NB4 (cell line): ENCODE data around the gene SUSD2.

Experiments used
- MYC ChIP-seq: IDR thresholded peaks from 2 replicates; pipeline ENCODE4 v1.6.1; 2011; ENCODE audit warnings: low read depth, low read length
- POLR2A ChIP-seq: IDR thresholded peaks from 2 replicates; pipeline ENCODE4 v1.6.1; 2011; ENCODE audit warnings: mild to moderate bottlenecking; ENCODE audit not compliant: insufficient read length; ENCODE audit errors: extremely low read depth
- TF ChIP-seq, protein P1 (sequence below): IDR thresholded peaks from one replicate; pipeline ENCODE4 v1.5.1; 2012; ENCODE audit warnings: low read depth, low read length

- TF ChIP-seq POLR2A: no peak
- no peak for TF ChIP-seq MYC
- TF ChIP-seq, protein P1, sequence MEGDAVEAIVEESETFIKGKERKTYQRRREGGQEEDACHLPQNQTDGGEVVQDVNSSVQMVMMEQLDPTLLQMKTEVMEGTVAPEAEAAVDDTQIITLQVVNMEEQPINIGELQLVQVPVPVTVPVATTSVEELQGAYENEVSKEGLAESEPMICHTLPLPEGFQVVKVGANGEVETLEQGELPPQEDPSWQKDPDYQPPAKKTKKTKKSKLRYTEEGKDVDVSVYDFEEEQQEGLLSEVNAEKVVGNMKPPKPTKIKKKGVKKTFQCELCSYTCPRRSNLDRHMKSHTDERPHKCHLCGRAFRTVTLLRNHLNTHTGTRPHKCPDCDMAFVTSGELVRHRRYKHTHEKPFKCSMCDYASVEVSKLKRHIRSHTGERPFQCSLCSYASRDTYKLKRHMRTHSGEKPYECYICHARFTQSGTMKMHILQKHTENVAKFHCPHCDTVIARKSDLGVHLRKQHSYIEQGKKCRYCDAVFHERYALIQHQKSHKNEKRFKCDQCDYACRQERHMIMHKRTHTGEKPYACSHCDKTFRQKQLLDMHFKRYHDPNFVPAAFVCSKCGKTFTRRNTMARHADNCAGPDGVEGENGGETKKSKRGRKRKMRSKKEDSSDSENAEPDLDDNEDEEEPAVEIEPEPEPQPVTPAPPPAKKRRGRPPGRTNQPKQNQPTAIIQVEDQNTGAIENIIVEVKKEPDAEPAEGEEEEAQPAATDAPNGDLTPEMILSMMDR: no peak
Observed at GRCh38 chr22:24147666-24148065, 33.6 kb upstream of the SUSD2 start.
